ENCODE measurements around the gene TBATA.

GRCh38 chr10:70830164-70830563 lies 45.0 kb upstream of the TBATA start:
- TF ChIP-seq CTCF (conservative IDR thresholded peaks at IDR 0.05; ENCODE audit: low read depth, low read length) = no peak
- no peak for TF ChIP-seq EZH2 (IDR thresholded peaks at IDR 0.05; ENCODE audit: borderline replicate concordance, low read depth, low read length, poor library complexity, severe bottlenecking)
